Measurements from ENCODE around the gene PCIF1. TPM values are rescaled to one million over a fixed set of nuclear protein-coding genes. Genes with fewer than 3 reads are reported as not detected.
"Not testable (repeated sequence)": the region's sequence is repeated elsewhere in the genome, so short reads cannot be mapped to it uniquely, and the experiment has no call there.

PCIF1 gene
- total RNA-seq, 4 donors from 2014 or later, result 18.8 to 36.9 (median 25.8) TPM

DNA sequence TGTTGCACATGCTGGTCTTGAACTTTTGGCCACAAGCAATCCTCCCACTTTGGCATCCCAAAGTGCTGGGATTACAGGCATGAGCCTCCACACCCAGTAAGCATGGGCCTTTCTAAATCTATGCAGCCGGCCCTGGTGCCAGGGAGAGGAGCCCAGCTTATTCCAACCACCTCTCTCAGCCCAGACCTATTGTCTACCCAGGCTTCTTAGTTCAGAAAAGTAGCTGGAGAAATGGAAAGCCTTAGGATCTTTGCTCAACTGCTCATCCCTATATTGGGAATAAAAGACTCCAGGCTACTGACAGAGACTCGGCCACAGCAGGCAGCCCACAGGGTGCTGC is 7.8 kb upstream of the PCIF1 start:
- DNase-seq (ENCODE audit: low spot score) (no peak), ATAC-seq (ENCODE audit: low FRiP score) (no peak)

DNA sequence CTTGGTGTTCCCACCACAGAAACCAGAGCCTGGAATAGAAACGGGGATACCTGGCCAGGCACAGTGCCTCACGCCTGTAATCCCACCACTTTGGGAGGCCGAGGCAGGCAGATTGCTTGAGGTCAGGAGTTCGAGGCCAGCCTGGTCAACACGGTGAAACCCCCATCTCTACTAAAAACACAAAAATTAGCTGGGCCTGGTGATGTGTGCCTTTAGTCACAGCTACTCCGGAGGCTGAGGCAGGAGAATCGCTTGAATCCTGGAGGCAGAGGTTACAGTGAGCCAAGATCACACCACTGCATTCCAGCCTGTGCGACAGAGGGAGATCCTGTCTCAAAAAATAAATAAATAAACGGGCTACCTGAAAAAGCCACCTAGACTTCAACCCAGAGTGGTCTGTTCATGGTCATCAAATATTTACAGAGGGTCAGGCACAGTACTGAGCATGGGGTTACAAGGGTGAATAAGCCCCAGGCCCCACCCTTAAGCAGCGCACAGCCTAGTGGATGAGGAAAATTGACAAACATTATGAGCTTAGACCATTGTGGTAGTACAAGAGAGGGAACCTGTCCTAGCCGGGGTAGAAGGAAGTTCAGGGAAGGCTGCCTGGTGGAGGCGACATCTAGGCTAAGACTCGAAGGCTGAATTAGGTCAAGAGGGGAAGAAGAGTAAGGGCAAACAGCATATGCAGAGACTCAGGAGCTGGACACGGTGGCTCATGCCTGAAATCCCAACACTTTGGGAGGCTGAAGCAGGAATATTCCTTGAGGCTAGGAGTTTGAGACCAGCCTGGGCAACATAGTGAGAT is 7.2 kb upstream of the PCIF1 start:
- DNase-seq (ENCODE audit: low spot score) (no peak), ATAC-seq (ENCODE audit: low FRiP score) (no peak)
- TF ChIP-seq, protein P1, sequence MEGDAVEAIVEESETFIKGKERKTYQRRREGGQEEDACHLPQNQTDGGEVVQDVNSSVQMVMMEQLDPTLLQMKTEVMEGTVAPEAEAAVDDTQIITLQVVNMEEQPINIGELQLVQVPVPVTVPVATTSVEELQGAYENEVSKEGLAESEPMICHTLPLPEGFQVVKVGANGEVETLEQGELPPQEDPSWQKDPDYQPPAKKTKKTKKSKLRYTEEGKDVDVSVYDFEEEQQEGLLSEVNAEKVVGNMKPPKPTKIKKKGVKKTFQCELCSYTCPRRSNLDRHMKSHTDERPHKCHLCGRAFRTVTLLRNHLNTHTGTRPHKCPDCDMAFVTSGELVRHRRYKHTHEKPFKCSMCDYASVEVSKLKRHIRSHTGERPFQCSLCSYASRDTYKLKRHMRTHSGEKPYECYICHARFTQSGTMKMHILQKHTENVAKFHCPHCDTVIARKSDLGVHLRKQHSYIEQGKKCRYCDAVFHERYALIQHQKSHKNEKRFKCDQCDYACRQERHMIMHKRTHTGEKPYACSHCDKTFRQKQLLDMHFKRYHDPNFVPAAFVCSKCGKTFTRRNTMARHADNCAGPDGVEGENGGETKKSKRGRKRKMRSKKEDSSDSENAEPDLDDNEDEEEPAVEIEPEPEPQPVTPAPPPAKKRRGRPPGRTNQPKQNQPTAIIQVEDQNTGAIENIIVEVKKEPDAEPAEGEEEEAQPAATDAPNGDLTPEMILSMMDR (IDR thresholded peaks at IDR 0.05), result no peak

More for the DNA sequence above, 7.8 kb upstream of the PCIF1 start:
- TF ChIP-seq, protein P1 (IDR thresholded peaks at IDR 0.05), result no peak

DNA sequence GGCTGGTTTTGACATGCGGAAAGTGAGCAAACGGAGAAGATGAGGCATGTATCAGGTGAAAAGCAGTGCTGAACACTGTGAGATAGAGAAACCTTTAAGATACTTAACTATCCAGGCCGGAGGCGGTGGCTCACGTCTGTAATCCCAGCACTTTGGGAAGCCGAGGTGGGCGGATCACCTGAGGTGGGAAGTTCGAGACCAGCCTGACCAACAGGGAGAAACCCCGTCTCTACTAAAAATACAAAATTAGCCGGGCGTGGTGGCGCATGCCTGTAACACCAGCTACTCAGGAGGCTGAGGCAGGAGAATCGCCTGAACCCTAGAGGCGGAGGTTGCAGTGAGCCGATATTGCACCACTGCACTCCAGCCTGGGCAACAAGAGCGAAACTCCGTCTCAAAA is 2.8 kb upstream of the PCIF1 start:
- ATAC-seq (ENCODE audit: low FRiP score); DNase-seq (ENCODE audit: low spot score): not testable (repeated sequence)

- TF ChIP-seq, protein P1 (IDR thresholded peaks at IDR 0.05), result no peak
- ATAC-seq (ENCODE audit: low FRiP score) (peak; percentile 49), DNase-seq (ENCODE audit: low spot score) (no peak)
Measured at GRCh38 chr20:45933266-45934045, 1.0 kb upstream of the PCIF1 start.

GRCh38 chr20:45934046-45934585 is 367 bp upstream of the PCIF1 start:
- ATAC-seq (ENCODE audit: low FRiP score), result peak; percentile 15
- DNase-seq (ENCODE audit: low spot score), result no peak

DNA sequence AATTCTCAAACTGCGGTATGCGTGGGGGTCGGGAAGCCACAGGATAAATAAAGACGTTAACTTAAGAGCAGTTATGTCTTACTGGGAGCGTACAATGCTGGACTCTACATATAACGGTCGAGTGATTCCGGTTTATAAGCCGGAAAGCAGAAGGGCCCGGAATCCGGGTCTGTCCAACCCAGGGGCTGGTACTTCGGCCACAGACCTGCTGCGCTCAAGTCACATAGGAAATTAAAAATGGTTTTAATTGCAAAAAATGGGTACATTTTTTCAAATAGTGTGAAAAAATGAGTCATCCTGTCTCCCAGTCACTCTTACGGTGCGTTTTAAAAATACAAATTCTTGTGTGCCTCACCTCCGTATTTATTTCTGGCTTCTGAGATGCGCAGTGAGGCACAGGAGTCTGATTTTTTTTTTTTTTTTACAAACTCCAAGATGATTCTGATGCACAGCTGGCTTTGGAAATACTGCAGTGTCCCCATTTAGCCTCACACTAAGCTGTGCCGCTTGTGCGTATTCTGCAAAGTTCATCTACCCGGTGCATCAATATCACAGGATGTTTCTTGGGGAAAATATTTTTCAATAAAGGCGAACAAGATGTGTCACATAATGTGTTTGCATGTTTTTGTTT is 1.0 kb downstream of the PCIF1 start:
- DNase-seq (ENCODE audit: low spot score) (no peak), ATAC-seq (ENCODE audit: low FRiP score) (peak; percentile 7)
- TF ChIP-seq, protein P1 (IDR thresholded peaks at IDR 0.05), result no peak

More at GRCh38 chr20:45934046-45934585, 367 bp upstream of the PCIF1 start:
- TF ChIP-seq, protein P1 (IDR thresholded peaks at IDR 0.05), result no peak

- TF ChIP-seq, protein P1 (IDR thresholded peaks at IDR 0.05), result no peak
- ATAC-seq (ENCODE audit: low FRiP score), result no peak
- DNase-seq (ENCODE audit: low spot score), result no peak
Measured at GRCh38 chr20:45937765-45938164, 3.3 kb downstream of the PCIF1 start.
